ENCODE results near the gene HIBADH. TPM values are rescaled to one million over a fixed set of nuclear protein-coding genes. Genes with fewer than 3 reads are reported as not detected.

The HIBADH gene
- total RNA-seq, 2 donors from 2014 or later = 21.7 to 30.7 TPM

- Histone ChIP-seq H3K9me3 (peaks cover 28% of the 10 kb centered on the region), H3K4me1 (ENCODE audit: control insufficient read depth in 1 of 2, low read depth in 2 of 2) (no peaks in the 10 kb centered on the region), H3K27me3 (replicated peaks; ENCODE audit: insufficient read depth) (no peaks in the 10 kb centered on the region), H3K36me3 (peaks cover 4% of the 10 kb centered on the region), H3K4me3 (no peak overlapping the region), H3K27ac (no peak overlapping the region)
- no peak for ATAC-seq (ENCODE audit: insufficient number of reproducible peaks, low FRiP score, low read depth)
- DNase-seq (ENCODE audit: low spot score) = no peak
- TF ChIP-seq CTCF (IDR thresholded peaks at IDR 0.05) = no peak
Observed at GRCh38 chr7:27617651-27618381, 44.9 kb downstream of the HIBADH start.

GRCh38 chr7:27616914-27617548 lies 45.7 kb downstream of the HIBADH start:
- no peak for TF ChIP-seq CTCF (IDR thresholded peaks at IDR 0.05)
- Histone ChIP-seq H3K27me3 (replicated peaks; ENCODE audit: insufficient read depth) (no peaks in the 10 kb centered on the region), H3K4me3 (no peak overlapping the region), H3K4me1 (ENCODE audit: control insufficient read depth in 1 of 2, low read depth in 2 of 2) (no peaks in the 10 kb centered on the region), H3K36me3 (peaks cover 4% of the 10 kb centered on the region), H3K27ac (no peak overlapping the region), H3K9me3 (peaks cover 28% of the 10 kb centered on the region)
- ATAC-seq (ENCODE audit: insufficient number of reproducible peaks, low FRiP score, low read depth) (no peak), DNase-seq (ENCODE audit: low spot score) (no peak)

GRCh38 chr7:27616186-27616491 lies 46.5 kb downstream of the HIBADH start:
- Histone ChIP-seq H3K9me3 (peaks cover 19% of the 10 kb centered on the region), H3K36me3 (peaks cover 4% of the 10 kb centered on the region), H3K4me1 (ENCODE audit: control insufficient read depth in 1 of 2, low read depth in 2 of 2) (no peaks in the 10 kb centered on the region), H3K4me3 (no peak overlapping the region), H3K27ac (no peak overlapping the region), H3K27me3 (replicated peaks; ENCODE audit: insufficient read depth) (no peaks in the 10 kb centered on the region)
- no peak for ATAC-seq (ENCODE audit: insufficient number of reproducible peaks, low FRiP score, low read depth)
- no peak for DNase-seq (ENCODE audit: low spot score)
- TF ChIP-seq CTCF (IDR thresholded peaks at IDR 0.05) = no peak

GRCh38 chr7:27615420-27616185 lies 47.1 kb downstream of the HIBADH start:
- no peak for TF ChIP-seq CTCF (IDR thresholded peaks at IDR 0.05)
- Histone ChIP-seq H3K9me3 (peaks cover 18% of the 10 kb centered on the region), H3K4me3 (no peak overlapping the region), H3K4me1 (ENCODE audit: control insufficient read depth in 1 of 2, low read depth in 2 of 2) (no peaks in the 10 kb centered on the region), H3K36me3 (peaks cover 4% of the 10 kb centered on the region), H3K27me3 (replicated peaks; ENCODE audit: insufficient read depth) (no peaks in the 10 kb centered on the region), H3K27ac (no peak overlapping the region)
- no peak for ATAC-seq (ENCODE audit: insufficient number of reproducible peaks, low FRiP score, low read depth)
- DNase-seq (ENCODE audit: low spot score) = no peak

GRCh38 chr7:27614095-27614494 lies 48.6 kb downstream of the HIBADH start:
- Histone ChIP-seq H3K27me3 (replicated peaks; ENCODE audit: insufficient read depth) (no peaks in the 10 kb centered on the region), H3K4me3 (no peak overlapping the region), H3K4me1 (ENCODE audit: control insufficient read depth in 1 of 2, low read depth in 2 of 2) (no peaks in the 10 kb centered on the region), H3K27ac (no peak overlapping the region), H3K36me3 (peaks cover 4% of the 10 kb centered on the region), H3K9me3 (peaks cover 4% of the 10 kb centered on the region)
- ATAC-seq (ENCODE audit: insufficient number of reproducible peaks, low FRiP score, low read depth) (no peak), DNase-seq (ENCODE audit: low spot score) (no peak)
- no peak for TF ChIP-seq CTCF (IDR thresholded peaks at IDR 0.05)

Measured in thoracic aorta (tissue), 2 donors.